Activated CD4-positive, alpha-beta T cell treated with anti-CD3 and anti-CD28 coated beads, Interleukin-2, amount 50 U/mL, for 1 hour (primary cell): ENCODE data around the gene SVIL.

ENCODE experiments used
- DNase-seq: peaks from one replicate; pipeline ENCODE4 v3.0.0-alpha.2; 2020

The SVIL gene, protein sequence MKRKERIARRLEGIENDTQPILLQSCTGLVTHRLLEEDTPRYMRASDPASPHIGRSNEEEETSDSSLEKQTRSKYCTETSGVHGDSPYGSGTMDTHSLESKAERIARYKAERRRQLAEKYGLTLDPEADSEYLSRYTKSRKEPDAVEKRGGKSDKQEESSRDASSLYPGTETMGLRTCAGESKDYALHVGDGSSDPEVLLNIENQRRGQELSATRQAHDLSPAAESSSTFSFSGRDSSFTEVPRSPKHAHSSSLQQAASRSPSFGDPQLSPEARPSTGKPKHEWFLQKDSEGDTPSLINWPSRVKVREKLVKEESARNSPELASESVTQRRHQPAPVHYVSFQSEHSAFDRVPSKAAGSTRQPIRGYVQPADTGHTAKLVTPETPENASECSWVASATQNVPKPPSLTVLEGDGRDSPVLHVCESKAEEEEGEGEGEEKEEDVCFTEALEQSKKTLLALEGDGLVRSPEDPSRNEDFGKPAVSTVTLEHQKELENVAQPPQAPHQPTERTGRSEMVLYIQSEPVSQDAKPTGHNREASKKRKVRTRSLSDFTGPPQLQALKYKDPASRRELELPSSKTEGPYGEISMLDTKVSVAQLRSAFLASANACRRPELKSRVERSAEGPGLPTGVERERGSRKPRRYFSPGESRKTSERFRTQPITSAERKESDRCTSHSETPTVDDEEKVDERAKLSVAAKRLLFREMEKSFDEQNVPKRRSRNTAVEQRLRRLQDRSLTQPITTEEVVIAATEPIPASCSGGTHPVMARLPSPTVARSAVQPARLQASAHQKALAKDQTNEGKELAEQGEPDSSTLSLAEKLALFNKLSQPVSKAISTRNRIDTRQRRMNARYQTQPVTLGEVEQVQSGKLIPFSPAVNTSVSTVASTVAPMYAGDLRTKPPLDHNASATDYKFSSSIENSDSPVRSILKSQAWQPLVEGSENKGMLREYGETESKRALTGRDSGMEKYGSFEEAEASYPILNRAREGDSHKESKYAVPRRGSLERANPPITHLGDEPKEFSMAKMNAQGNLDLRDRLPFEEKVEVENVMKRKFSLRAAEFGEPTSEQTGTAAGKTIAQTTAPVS (N-terminal part only)

DNA sequence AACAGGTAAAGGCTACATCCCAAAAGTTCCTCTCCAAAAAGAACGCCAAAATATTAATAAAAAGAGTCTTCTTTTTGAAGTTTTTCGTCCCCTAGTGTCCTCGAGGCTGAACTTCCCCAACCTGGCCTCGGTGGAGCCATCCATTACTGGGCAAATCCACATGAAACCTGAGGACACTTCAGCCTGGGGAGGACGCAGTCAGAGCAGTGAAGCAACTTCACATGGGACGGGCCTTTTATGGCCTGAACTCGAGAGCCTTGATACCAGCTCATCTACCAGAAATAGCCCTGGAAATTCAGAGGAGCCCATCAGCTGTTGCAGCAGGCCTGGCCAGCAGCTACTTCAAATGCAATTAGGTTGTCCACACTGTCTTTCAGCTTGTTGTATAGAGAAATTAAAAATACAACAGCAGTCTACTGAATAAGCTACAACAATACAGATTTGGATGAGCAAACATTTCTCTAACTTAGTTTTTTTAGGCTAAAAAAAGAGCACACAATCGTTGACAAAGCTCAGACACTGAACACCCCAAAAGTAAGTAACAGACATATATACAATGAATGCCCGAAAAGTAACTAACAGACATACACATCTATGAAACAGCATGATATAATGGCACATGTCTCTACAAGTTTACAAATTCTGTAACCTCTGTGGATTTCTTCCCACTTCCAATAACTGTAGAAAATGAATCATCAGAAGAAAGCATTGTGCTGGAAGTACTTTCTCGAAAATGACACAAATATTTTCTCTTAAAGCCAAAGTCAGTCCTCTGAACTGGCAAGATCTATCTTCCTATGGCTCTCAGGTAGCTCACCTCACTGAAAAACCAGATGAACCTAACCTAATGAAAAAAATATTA lies at the start of gene SVIL:
TSS of gene SVIL (minus strand) at position 208 of the 862 bp plus-strand sequence. CDS start 79,913 bp downstream, outside the sequence.
- no peak for DNase-seq

GRCh38 chr10:29681676-29682448 lies 47.1 kb upstream of the SVIL start:
- DNase-seq, result peak; percentile 48

- no peak for DNase-seq
Measured at GRCh38 chr10:29680091-29680490, 45.3 kb upstream of the SVIL start.

DNA sequence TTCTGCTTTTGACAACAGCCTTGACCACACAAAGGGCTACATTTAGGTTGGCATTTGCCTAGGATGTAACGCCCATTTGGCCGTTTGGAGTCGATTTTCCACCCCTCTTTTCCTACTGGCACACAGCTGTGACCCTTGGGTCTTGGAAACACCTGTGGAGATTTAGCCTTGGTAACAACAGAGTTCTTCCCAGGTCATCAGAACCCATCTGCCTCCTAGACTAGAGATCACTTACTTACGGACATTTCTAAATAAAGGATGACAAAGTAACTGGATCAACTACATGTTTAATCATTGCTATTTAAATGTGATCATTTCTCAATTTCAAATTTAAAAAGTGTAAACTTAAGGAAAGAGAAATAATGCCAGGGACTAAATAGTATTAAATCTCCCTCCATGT lies 42.0 kb upstream of the SVIL start:
- no peak for DNase-seq

GRCh38 chr10:29675984-29676383 lies 41.2 kb upstream of the SVIL start:
- no peak for DNase-seq

DNA sequence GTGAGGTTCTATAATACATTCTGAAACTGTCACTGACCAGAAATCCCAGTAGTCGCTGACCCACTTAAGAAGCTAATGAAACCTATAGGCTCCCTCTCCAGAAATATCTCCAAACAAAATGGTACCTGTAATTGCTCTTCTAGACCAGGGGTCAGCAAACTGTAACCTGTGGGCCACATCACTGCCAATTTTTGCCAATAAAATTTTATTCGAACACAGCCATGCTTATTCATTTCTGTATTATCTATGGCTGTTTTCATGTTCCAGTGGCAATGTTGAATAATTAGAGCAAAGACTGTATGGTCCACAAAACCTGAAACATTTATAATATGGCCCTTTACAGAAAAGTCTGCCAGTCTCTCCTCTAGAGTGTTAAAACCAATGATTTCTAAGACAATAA lies 37.2 kb upstream of the SVIL start:
- no peak for DNase-seq

GRCh38 chr10:29671228-29671780 lies 36.5 kb upstream of the SVIL start:
- no peak for DNase-seq

DNA sequence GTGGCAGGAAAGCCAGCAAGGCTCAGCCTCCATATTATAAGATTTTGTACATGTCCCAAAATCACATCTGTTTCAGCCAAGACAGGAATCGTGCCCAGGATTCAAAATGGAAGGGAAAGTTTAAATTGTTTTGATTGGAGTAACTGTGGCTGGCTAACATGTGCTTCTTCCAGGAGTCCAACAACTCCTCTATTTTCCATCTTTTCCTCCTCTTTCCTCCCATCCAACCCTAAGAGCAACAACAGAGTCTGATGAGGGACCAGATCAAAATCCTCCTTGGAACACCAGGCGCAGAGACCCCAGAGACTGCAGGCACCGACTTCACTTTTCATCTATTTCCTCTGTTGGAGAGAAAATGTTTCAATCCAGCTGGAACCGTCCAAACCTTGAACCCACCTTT lies 36.0 kb upstream of the SVIL start:
- DNase-seq, result no peak

DNA sequence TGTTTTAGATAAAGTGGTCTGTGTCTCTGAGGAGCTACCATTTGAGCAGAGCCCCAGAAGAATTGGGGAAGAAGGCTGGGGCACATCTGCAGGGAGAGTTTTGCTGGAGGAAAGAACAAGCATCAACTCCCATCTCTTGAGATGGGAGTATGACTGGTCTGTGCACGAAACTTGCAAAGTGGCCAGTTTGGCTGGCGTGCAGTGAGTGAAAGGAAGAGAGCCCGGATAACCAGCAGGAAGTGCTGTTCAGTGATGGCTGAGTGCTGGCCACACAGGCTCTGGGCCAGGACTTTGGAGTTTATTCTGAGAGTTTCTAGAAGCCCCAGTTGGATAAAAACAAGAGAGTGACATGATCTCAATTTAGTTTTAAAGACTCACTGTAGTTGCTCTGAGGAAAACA lies 34.4 kb upstream of the SVIL start:
- DNase-seq, result no peak

GRCh38 chr10:29668628-29669027 lies 33.9 kb upstream of the SVIL start:
- DNase-seq, result no peak

DNA sequence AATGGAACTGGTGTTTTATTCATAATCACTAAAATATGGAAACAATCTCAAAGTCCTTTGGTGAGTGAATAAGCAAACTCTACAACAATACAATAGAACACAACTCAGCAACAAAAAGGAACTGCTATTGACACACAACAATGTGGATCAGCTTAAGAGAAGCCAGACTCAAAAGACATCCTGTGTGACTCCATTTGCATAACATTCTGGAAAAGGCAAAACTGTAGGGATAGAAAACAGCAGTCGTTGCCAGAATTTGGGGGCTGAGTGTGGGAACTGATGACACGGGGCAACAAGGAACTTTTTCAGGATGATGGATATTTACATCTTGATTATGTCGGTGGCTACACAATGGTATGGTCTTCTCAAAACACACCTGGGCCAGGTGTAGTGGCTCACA lies 32.4 kb upstream of the SVIL start:
- DNase-seq, result no peak

DNA sequence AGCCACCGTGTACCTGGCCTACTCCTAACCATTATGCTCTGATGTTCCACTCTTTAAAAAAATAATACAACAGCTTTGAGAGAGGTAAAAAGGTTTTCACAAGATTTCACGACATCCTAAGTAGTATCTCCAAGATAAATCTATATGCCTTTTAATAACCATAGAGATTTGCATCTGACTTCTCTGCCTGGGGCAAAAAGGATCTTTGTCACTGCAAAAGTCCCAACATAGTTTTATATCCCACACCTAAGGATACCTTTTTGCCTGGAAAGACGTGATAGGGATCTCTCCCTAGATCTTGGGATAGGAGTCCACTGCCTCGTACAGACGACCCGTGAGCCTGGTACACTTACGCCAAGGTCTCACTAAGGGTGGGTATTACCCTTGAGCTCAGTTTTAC lies 31.4 kb upstream of the SVIL start:
- DNase-seq, result no peak

GRCh38 chr10:29663718-29664117 lies 28.9 kb upstream of the SVIL start:
- no peak for DNase-seq

DNA sequence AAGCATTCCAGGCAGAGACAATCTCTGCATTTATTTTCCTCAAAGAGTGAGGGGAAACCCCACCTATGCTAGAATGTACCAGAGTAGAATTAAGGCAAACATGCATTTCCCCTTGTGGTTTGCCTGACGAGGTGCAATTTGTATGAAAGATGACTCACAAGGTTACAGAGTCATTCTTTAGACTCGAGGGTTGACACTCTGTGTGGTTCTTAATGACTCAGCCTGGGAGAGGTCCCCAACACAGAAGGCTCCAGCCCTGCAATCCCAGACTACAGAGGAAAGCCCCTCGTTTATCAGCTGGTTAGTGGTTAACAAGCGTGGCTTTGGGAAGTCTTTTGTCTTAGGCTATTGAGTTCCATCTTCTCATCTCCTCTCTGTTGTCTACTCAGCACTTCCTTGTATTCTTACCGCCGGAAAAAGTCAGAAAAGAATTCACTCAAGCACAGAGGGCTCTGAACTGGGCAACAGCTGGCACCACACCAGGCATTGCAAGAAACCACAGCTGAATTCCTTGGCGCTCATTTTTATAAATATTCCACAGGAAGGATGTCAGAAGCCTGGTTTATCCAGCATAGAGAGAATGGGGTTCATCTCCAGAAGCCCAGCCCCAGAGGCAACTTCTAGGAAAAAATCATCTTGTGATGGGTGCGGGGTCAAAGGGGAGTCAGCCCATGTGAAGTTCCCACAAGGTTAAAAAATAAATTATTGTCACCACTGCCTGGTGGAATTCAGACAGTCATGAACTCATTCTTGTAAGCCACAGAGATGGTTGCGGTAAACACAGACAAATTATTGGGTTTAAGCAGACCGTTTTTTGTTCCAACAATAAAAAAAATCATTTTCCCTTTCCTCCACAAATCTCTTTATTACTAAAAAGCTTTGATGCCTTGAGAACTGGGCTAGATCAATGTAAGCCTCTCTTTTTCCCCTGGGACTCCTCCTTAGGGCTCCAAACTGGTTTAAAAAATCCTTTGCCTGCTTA lies 24.5 kb upstream of the SVIL start:
- DNase-seq, result peak; percentile 52

DNA sequence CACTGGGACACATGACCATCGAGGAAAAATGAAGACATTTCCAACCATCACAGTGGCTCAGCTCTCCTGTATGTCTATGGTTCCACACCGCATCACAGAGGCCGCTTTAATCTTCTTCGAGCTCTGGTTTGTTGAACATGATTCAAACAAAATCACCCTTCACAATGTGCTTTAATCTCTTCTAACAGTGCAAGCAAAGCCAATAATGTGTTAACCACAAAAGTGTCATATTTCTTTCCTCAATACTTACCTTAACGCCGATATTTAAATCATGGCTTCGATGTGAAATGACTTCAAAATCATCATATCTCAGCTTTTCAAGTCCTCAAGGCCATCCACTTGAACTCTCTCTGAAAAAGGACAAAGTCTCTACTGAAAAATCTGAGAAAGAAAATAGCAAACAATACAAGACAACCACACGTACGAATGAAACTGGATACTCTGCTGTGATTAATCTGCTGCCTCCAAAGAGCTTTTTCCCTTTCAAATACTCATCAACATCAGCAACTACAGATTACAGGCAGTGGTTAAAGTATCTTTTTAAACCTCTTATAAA lies 23.0 kb upstream of the SVIL start:
- no peak for DNase-seq

- no peak for DNase-seq
Measured at GRCh38 chr10:29656451-29656992, 21.8 kb upstream of the SVIL start.

DNA sequence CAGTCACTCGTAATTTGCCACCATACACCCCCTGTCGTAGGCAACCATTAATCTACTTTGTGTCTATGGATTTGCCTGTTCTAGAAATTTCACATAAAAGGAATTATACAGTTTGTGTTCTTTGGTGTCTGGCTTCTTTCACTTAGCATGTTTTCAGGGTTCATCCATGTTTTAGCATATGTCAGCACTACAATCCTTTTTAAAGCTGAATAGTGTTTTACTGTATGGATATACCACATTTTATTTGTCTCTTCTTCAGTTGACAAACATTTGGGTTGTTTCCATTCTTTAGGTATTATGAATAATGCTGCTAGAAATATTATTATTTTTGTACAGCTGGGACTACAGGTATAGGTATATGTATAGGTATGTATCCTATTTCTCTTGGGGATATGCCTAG lies 17.4 kb upstream of the SVIL start:
- no peak for DNase-seq

GRCh38 chr10:29651767-29652166 lies 17.0 kb upstream of the SVIL start:
- DNase-seq, result no peak

DNA sequence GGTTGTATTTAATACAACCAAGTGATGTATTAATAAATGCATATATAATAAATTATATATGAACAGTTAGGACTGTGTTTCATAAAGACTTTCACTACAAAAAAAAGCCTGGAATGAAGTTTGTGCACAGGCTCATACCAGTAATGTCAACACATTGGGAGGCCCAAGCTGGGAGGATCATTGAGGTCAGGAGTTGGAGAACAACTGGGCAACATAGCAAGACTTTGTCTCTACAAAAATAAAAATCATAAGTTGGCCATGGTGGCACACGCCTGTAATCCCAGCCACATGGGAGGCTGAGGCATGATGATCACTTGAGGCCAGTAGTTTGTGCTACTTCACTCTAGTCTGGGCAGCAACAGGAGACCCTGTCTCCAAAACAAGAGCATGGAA lies 15.8 kb upstream of the SVIL start:
- DNase-seq, result no peak
